ENCODE data around the gene GNAZ. TPM values are rescaled to one million over a fixed set of nuclear protein-coding genes. Genes with fewer than 3 reads are reported as not detected.

The GNAZ gene
- polyA plus RNA-seq, 2 of the 4 experiments (the other 2 are of a cell fraction), result 1.9 to 2.5 TPM

GRCh38 chr22:23068832-23069385 lies 1.4 kb upstream of the GNAZ start:
- FAIRE-seq (no peak), DNase-seq (ENCODE audit: low read depth in 1 of 2, low spot score in 1 of 2) (no peak), ATAC-seq (no peak)
- Histone ChIP-seq H3K4me1 (0 out of 3 replicates have a peak, but pooled peaks cover 7% of the 10 kb centered on the region), H3K9me3 (no peaks in the 10 kb centered on the region), H3K27ac (no peak overlapping the region), H3K4me3 (no peak overlapping the region), H3K4me2 (peak overlapping the region; percentile 89; the same call in 2 of the 3 replicates)
- TF ChIP-seq EHF (CRISPR knock-in tag; IDR thresholded peaks at IDR 0.05), result no peak
- no peak for TF ChIP-seq FOSB (CRISPR knock-in tag; IDR thresholded peaks at IDR 0.05)
- TF ChIP-seq CHD4 (IDR thresholded peaks at IDR 0.05; ENCODE audit: borderline replicate concordance), result no peak
- no peak for TF ChIP-seq GATA3 (IDR thresholded peaks at IDR 0.05; ENCODE audit: borderline replicate concordance)
- TF ChIP-seq JUN (IDR thresholded peaks at IDR 0.05), result no peak
- TF ChIP-seq ATOH8 (CRISPR knock-in tag; IDR thresholded peaks at IDR 0.05; ENCODE audit: low read depth), result no peak
- no peak for TF ChIP-seq ZSCAN20 (CRISPR knock-in tag; IDR thresholded peaks at IDR 0.05)
- no peak for TF ChIP-seq PHF8 (IDR thresholded peaks at IDR 0.05; ENCODE audit: borderline replicate concordance, low read depth)
- no peak for TF ChIP-seq MAZ (IDR thresholded peaks at IDR 0.05; ENCODE audit: borderline replicate concordance, low read depth, low read length)
- no peak for TF ChIP-seq BHLHE40 (IDR thresholded peaks at IDR 0.05; ENCODE audit: low read depth, low read length)
- no peak for TF ChIP-seq FOXS1 (CRISPR knock-in tag; IDR thresholded peaks at IDR 0.05)
- TF ChIP-seq CEBPB (IDR thresholded peaks at IDR 0.05), result no peak
- TF ChIP-seq NFE2L2 (conservative IDR thresholded peaks at IDR 0.05; ENCODE audit: low read length), result no peak
- TF ChIP-seq USF2 (IDR thresholded peaks at IDR 0.05), result no peak
- TF ChIP-seq BCL3 (IDR thresholded peaks at IDR 0.05), result no peak
- no peak for TF ChIP-seq MAX (IDR thresholded peaks at IDR 0.05)
- TF ChIP-seq ZNF302 (CRISPR knock-in tag; IDR thresholded peaks at IDR 0.05), result no peak
- TF ChIP-seq ELK1 (IDR thresholded peaks at IDR 0.05; ENCODE audit: low read depth, low read length), result no peak
- 75% methylated on average over 8 of the region's 8 CpGs for WGBS (ENCODE audit: missing lambda C conversion rate)
- CTCF ChIA-PET, result interaction anchor here (1.0 kb wide), 1 partner anchor 45 kb away, joined by 3 read pairs; no protein-coding TSS in a partner anchor
- POLR2A ChIA-PET, result no interaction called here

- no peaks in the 10 kb centered on the region for H3K9me3 ChIP-seq
- FAIRE-seq (no peak), DNase-seq (ENCODE audit: low read depth in 1 of 2, low spot score in 1 of 2) (peak; percentile 46 to 82), ATAC-seq (peak; percentile 95 to 99)
- whole genome bisulfite sequencing (ENCODE audit: missing lambda C conversion rate), result 21% methylated on average over 13 of the region's 74 CpGs
- ChIA-PET CTCF (interaction anchor here (0.6 to 1.0 kb wide), 2 partner anchors 46 to 180 kb away, joined by 3 read pairs; no protein-coding TSS in a partner anchor), POLR2A (interaction anchor here (0.6 kb wide), 1 partner anchor 73 kb away, joined by 4 read pairs; no protein-coding TSS in a partner anchor)
- no peak for TF ChIP-seq JUNB (IDR thresholded peaks at IDR 0.05)
- no peak for TF ChIP-seq BHLHE40 (IDR thresholded peaks at IDR 0.05; ENCODE audit: low read depth, low read length)
- peak; percentile 93 for TF ChIP-seq PBX3 (IDR thresholded peaks at IDR 0.05)
- peak; percentile 34; the same call in 1 of the 2 replicates for TF ChIP-seq MYC (IDR thresholded peaks at IDR 0.05; ENCODE audit: borderline replicate concordance, low read length)
- TF ChIP-seq HOXB13 (CRISPR knock-in tag; IDR thresholded peaks at IDR 0.05; ENCODE audit: low read depth), result no peak
- no peak for TF ChIP-seq ZNF302 (CRISPR knock-in tag; IDR thresholded peaks at IDR 0.05)
- TF ChIP-seq MAX (IDR thresholded peaks at IDR 0.05), result peak; percentile 37; the same call in 1 of the 2 replicates
- TF ChIP-seq NR3C1 (IDR thresholded peaks at IDR 0.05), result no peak
- peak overlapping the region; percentile 81 for H3K4me3 ChIP-seq
- 0 out of 3 replicates have a peak, but pooled peaks cover 7% of the 10 kb centered on the region for H3K4me1 ChIP-seq
- H3K4me2 ChIP-seq, result peak overlapping the region; percentile 89
- H3K27ac ChIP-seq, result peak overlapping the region; percentile 72 to 93; a peak in 5 of 6 replicates
These were observed 589 bp upstream of the GNAZ start for GRCh38 chr22:23069502-23070357.

Measured in A549 (cell line).